ENCODE data around the gene MAP4K1.

Gene MAP4K1

GRCh38 chr19:38648769-38649304 lies 31.1 kb upstream of the MAP4K1 start:
- TF ChIP-seq POU6F1 (CRISPR knock-in tag; IDR thresholded peaks at IDR 0.05; ENCODE audit: borderline replicate concordance, low read depth) (no peak), PATZ1 (CRISPR knock-in tag; IDR thresholded peaks at IDR 0.05; ENCODE audit: borderline replicate concordance) (no peak), CREB5 (CRISPR knock-in tag; IDR thresholded peaks at IDR 0.05; ENCODE audit: low read depth) (no peak), RARB (CRISPR knock-in tag; IDR thresholded peaks at IDR 0.05) (no peak), BACH2 (CRISPR knock-in tag; IDR thresholded peaks at IDR 0.05; ENCODE audit: borderline replicate concordance) (no peak), ZNF70 (CRISPR knock-in tag; IDR thresholded peaks at IDR 0.05) (no peak)
- no peak for ATAC-seq

GRCh38 chr19:38647966-38648768 lies 30.4 kb upstream of the MAP4K1 start:
- no peak; the same call in 2 of the 3 replicates for ATAC-seq
- no peak for TF ChIP-seq POU6F1 (CRISPR knock-in tag; IDR thresholded peaks at IDR 0.05; ENCODE audit: borderline replicate concordance, low read depth)
- no peak for TF ChIP-seq TOX (CRISPR knock-in tag; IDR thresholded peaks at IDR 0.05; ENCODE audit: borderline replicate concordance)
- no peak for TF ChIP-seq ZFP30 (CRISPR knock-in tag; IDR thresholded peaks at IDR 0.05)
- no peak for TF ChIP-seq ESRRG (CRISPR knock-in tag; IDR thresholded peaks at IDR 0.05)
- TF ChIP-seq CREB5 (CRISPR knock-in tag; IDR thresholded peaks at IDR 0.05; ENCODE audit: low read depth) = no peak
- no peak for TF ChIP-seq PATZ1 (CRISPR knock-in tag; IDR thresholded peaks at IDR 0.05; ENCODE audit: borderline replicate concordance)
- no peak for TF ChIP-seq ZNF8 (CRISPR knock-in tag; IDR thresholded peaks at IDR 0.05)
- TF ChIP-seq RARB (CRISPR knock-in tag; IDR thresholded peaks at IDR 0.05) = no peak
- no peak for TF ChIP-seq ARNTL (CRISPR knock-in tag; IDR thresholded peaks at IDR 0.05; ENCODE audit: borderline replicate concordance, low read depth)
- TF ChIP-seq OSR1 (CRISPR knock-in tag; IDR thresholded peaks at IDR 0.05) = no peak
- TF ChIP-seq ISL1 (CRISPR knock-in tag; IDR thresholded peaks at IDR 0.05) = no peak
- TF ChIP-seq SNAI2 (CRISPR knock-in tag; IDR thresholded peaks at IDR 0.05) = no peak

GRCh38 chr19:38647368-38647965 lies 29.7 kb upstream of the MAP4K1 start, which contains the start of gene ACTN4:
Gene ACTN4 (plus strand): TSS chr19:38647649. CDS start chr19:38647746, 97 bp downstream.
- ATAC-seq = peak; percentile 69

More at GRCh38 chr19:38647368-38647965, 29.7 kb upstream of the MAP4K1 start, which contains the start of gene ACTN4:
- TF ChIP-seq ZC3H10 (CRISPR knock-in tag; IDR thresholded peaks at IDR 0.05) (peak; percentile 81; the same call in 1 of the 2 replicates), RARB (CRISPR knock-in tag; IDR thresholded peaks at IDR 0.05) (peak; percentile 18; the same call in 1 of the 2 replicates), TOX (CRISPR knock-in tag; IDR thresholded peaks at IDR 0.05; ENCODE audit: borderline replicate concordance) (0 out of 2 replicates have a peak, but pooled peaks have one; percentile 19), GLIS3 (CRISPR knock-in tag; IDR thresholded peaks at IDR 0.05) (peak; percentile 92; the same call in 1 of the 2 replicates), ZFP3 (CRISPR knock-in tag; IDR thresholded peaks at IDR 0.05) (no peak), TSHZ2 (CRISPR knock-in tag; IDR thresholded peaks at IDR 0.05) (no peak; the same call in 1 of the 2 replicates), CSRNP3 (CRISPR knock-in tag; IDR thresholded peaks at IDR 0.05) (0 out of 2 replicates have a peak, but pooled peaks have one; percentile 22), SNAI2 (CRISPR knock-in tag; IDR thresholded peaks at IDR 0.05) (0 out of 2 replicates have a peak, but pooled peaks have one; percentile 25)
